Measurements from ENCODE around the gene CACNA1I.

Gene CACNA1I

GRCh38 chr22:39718921-39719475 is 148.4 kb downstream of the CACNA1I start:
- TF ChIP-seq, protein P1, sequence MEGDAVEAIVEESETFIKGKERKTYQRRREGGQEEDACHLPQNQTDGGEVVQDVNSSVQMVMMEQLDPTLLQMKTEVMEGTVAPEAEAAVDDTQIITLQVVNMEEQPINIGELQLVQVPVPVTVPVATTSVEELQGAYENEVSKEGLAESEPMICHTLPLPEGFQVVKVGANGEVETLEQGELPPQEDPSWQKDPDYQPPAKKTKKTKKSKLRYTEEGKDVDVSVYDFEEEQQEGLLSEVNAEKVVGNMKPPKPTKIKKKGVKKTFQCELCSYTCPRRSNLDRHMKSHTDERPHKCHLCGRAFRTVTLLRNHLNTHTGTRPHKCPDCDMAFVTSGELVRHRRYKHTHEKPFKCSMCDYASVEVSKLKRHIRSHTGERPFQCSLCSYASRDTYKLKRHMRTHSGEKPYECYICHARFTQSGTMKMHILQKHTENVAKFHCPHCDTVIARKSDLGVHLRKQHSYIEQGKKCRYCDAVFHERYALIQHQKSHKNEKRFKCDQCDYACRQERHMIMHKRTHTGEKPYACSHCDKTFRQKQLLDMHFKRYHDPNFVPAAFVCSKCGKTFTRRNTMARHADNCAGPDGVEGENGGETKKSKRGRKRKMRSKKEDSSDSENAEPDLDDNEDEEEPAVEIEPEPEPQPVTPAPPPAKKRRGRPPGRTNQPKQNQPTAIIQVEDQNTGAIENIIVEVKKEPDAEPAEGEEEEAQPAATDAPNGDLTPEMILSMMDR (conservative IDR thresholded peaks at IDR 0.05), result no peak
- no peak for TF ChIP-seq ZFX (IDR thresholded peaks at IDR 0.05)
- no peak overlapping the region for H3K27ac ChIP-seq

GRCh38 chr22:39719559-39720450 is 149.3 kb downstream of the CACNA1I start:
- no peak for TF ChIP-seq ZFX (IDR thresholded peaks at IDR 0.05)
- TF ChIP-seq, protein P1 (conservative IDR thresholded peaks at IDR 0.05), result no peak

DNA sequence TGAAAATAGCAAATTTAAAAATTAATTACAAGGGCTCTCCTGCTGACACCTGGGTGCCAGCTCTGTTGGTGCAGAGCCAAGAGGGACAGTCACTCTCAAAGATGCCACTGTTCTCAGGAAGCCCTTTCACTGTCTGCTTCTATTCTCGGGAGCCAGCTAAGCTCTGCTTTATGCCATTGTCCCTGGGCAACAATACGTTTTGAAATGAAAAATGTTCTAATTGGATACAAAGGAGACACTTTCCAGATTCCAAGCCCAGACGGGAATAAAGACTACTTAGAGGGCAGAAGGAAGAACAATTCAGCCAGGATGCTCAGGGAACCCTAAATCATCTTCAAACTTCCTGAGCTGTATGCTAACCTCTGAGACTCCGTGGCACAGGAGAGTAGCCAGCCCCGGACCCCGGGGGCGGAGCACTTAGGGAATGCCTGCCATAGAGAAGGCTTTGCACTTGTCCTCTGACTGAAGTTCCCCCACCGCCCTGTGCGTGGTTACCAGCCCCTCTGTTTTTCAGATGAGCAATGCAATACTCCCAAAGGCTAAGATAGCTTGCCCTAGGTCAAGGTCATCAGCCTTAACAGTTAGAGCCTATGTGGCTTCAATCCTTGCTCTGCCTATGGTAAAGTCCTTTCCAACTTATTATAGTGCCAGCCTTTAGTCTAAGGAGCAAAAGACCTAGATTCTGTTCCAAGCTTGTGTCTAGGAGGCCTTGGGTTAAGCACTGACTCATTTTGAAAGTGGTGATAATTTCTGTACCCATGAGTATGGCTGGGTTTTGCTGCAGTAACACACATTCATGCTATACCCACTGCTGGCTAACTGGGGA is 150.9 kb downstream of the CACNA1I start:
- no peak overlapping the region for H3K27ac ChIP-seq
- TF ChIP-seq ZFX (IDR thresholded peaks at IDR 0.05), result no peak
- TF ChIP-seq, protein P1 (conservative IDR thresholded peaks at IDR 0.05), result no peak

More at GRCh38 chr22:39719559-39720450, 149.3 kb downstream of the CACNA1I start:
- H3K27ac ChIP-seq, result no peak overlapping the region

DNA sequence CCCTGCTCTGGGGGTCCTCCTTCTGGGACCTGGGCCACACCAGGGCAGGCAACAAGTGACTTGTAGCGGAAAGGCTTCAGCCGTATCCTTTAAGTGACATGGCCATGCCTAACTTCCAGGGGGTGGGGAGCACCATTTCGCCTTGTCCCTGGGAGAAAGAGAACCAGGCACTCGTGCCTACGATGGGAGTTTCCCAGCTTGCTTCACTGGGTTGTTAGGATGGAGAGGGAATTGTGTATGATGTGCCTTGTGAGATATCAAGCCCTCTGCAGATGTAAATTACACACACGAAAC is 151.4 kb downstream of the CACNA1I start:
- no peak overlapping the region for H3K27ac ChIP-seq
- TF ChIP-seq, protein P1 (conservative IDR thresholded peaks at IDR 0.05), result no peak
- no peak for TF ChIP-seq ZFX (IDR thresholded peaks at IDR 0.05)

DNA sequence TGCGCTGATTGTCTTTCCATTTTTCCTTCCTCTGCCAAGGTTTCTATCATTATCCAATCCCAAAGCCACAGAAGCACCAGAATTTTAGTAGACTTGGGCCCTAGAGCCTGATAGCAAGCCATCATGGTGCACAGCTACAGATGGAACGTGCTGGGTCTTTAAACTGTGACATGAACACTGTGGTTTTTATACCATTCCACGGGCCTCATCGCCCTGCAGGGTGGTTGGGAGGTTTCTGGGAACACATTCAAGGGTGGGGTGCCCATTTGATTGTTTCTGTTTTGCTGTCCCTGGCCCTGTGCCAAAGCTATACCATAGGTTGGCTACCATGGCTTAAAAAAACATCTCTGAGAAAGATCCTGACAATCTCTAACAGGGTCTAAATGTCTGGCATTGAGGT is 151.9 kb downstream of the CACNA1I start:
- TF ChIP-seq, protein P1 (conservative IDR thresholded peaks at IDR 0.05), result no peak
- no peak for TF ChIP-seq ZFX (IDR thresholded peaks at IDR 0.05)
- H3K27ac ChIP-seq, result no peak overlapping the region

GRCh38 chr22:39723463-39723862 is 152.9 kb downstream of the CACNA1I start:
- no peak overlapping the region for H3K27ac ChIP-seq
- TF ChIP-seq, protein P1 (conservative IDR thresholded peaks at IDR 0.05), result no peak
- no peak for TF ChIP-seq ZFX (IDR thresholded peaks at IDR 0.05)
